HG03060 (cell line): Measurements from ENCODE around the gene MTHFR.

Experiments
- ATAC-seq: cut with Tn5 transposase; IDR thresholded peaks from one replicate; pipeline ENCODE4 v1.9.1; 2021; ENCODE audit warnings: low read depth, moderate number of reproducible peaks; ENCODE audit not compliant: unreplicated experiment

Gene MTHFR

DNA sequence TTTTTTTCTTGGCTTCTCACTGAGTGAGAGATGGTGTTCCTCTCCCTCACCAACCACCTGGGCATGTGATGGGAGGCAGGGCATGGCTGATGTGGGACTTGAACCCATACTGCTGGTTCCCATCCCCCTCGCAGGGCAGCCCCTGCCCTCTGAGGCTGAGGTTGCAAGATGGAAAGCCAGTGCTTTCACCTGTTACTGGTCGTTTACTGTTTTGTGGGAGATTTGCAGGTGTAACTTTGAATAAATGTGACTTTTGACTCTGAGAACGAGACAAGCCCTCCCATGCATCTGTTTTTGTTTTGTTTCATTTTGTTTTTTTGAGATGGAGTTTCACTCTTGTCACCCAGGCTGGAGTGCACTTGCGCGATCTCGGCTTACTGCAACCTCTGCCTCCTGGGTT lies 22.2 kb downstream of the MTHFR start:
- ATAC-seq: no peak

DNA sequence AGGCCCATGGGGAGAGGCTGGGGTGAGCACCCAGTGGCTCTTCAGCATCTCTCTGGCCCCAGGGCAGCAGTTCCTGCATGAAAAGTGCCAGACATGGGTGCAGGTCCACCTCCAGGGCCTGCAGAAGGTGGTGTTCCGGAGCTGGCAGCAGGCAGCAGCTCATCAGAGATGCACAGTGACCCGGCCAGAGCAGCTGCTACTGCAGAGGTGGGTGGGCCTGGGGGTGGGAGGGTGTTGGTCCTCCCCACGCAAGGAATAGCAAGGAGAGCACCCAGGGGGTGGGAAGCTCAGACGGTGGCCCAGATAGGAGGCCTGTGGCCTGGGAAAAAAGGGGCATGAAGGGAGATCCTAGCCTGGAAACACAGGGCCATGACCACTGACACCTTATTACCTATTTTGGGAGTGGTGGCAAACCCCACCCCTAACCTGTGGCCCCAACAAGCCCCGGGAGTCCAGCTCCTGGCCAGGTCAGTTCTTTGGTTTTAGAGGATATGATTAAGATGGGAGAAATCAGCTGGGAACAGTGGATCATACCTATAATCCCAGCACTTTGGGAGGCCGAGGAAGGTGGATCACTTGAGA lies 23.5 kb downstream of the MTHFR start:
- ATAC-seq: no peak

DNA sequence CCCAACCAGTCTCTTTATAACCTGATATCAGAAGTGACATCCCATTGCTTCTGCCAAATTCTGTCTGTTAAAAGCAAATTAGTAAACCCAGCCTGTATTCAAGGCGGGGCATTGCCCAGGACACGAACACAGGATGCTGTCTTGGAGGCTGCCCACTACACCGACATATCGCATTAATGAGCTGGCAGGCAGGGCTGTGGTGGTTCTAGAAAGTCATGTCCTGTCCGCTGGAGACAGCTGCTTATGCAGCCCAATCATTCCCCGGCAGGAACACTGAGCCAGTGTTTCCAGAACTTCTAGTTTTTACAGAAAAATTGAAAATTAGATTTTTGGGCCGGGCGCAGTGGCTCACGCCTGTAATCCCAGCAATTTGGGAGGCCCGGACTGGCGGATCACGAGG lies 24.5 kb downstream of the MTHFR start:
- ATAC-seq: no peak

DNA sequence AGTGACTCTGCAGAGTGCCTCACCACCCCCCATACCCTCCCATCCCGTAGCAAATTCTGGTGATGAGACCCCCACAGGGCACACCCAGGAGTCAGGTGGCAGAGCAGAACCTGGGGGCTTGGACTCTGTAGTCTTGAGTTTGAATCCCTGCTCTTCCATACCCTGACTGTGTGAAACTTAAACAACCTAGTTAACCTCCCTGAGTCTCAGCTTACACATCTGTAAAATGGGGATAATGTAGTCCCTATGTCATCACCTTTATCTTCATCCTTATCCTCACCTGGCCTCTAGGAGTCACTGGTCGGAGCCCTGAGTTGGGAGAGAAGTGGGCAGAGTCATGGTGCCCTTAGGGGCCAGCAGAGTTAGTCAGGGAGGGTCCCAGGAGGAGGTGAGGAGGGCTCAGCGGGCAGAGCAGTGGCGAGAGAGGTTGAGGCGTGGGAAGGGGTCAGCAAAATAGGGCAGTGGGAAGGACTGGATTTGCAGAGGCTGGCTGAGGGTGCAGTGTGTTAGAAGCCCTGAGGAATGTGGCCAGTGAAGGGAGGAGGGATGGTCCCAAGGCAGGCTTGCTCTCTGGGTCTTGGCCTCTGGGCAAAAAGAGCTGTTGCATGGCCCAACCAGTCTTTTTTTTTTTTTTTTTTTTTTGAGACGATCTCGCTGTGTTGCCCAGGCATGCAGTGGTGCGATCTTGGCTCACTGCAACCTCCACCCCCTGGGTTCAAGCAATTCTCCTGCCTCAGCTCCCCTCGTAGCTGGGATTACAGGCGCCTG lies 25.2 kb downstream of the MTHFR start:
- no peak for ATAC-seq

DNA sequence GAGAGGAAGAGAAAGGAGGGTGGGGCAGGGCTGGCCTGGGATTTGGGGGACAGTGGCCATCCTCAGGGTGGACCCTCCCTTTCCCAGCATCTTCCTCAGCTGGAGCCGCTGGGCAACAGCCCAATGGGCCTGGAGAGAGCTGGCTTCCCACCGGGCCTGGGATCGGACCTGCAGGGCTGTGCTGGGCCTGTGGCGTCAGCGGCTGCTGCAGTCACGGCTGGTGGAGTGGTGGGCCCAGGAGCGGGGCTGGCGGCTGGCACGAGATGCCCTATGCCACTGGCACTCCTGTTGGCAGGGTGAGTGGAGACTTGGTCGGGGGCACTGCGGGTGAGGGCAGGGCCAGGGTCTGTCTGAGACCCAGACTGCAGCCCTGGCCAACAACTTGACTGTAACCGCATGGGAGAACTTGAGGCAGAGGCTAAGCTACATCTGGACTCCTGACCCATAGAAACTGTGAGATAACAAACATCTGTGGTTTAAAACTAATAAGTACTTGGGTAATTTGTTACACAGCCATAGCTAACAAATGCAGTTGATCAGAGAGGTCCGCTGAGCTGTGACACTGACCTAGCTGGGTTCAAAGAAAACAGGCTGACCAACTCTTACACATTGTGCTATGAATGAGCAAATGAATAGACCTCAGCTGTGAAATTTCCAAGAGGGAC lies 25.9 kb downstream of the MTHFR start:
- no peak for ATAC-seq

DNA sequence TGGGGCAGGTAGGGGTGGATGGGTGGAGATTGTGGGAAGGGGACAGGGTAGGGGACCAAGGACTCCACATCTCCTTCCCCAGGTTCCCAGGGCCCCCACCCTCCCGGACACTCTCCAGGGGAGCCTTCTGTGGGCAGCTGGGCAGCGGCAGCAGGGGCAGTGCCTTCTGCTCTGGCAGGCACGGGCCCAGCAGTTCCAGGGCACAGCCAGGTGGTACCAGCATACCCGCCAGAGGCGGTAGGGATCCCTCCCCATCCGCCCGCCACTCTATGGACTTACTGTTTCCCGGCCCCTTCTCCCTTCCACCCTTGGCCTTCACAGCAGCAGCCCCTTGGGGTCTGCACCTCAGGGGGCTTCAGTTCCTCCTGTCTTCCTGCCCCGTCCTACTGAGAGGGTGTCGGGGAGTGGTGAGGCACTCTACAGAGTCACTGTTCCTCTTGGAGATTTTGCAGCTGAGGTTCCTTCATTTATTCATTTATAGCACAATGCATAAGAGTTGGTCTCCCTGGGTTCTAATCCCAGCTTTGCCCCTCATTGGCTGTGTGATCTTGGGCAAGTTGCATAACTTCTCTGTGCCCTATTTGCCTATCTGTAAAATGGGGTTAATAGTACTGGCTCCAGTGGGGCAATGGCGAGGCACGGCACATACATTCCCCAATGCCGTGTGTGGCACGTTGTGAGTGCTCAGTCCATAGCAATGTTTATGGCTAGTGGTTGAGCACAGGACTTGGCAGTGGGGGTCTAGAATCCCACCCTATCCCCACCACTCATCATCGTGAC lies 26.7 kb downstream of the MTHFR start:
- ATAC-seq: no peak

DNA sequence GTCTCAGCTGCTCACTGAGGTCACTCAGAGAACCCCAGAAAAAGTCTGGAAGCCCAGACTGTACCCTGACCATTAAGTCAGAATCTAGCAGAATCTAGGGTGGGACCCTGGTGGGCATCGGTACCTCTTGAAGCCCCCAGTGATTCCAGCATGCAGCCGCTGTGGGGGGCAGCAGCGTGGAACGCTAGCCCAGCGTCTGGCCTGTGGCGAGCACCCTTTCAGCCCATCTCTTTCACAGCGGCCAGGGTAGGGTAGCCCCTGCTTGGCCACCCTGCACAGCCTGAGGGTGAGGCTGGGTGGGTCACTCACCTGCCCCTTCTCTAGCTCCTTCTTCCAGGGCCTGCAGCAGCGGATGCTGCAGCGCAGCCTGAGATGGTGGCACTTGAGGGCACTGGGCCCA lies 27.4 kb downstream of the MTHFR start:
- ATAC-seq: no peak

DNA sequence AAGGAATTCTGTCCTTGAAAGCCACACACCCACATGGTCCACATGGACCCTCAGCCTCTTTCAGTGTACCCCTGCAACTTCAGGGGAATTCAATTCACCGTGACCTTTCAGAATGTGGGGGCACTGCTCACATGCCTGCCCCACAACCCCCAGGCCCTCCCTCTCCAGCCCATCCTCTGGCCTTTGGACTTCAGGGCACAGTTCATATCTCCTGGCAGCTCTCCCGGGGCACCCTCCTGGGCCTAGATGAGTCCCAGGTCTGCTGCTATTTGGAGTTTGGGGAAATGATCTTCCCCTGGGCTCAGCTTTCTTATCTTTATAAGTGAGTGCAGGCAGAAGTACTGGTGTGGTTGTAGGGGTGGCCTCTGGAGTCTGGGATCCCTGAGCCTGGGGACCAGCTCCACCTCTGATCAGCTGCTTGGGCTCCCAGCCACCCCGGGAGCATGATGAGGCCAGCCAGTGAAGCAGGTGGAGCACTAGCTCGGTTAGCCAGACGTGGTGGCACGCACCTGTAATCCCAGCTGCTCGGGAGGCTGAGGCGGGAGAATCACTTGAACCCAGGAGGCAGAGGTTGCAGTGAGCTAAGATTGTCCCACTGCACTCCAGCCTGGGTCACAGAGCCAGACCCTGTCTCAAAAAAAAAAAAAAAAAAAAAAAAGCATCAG lies 28.0 kb downstream of the MTHFR start:
- ATAC-seq: no peak

DNA sequence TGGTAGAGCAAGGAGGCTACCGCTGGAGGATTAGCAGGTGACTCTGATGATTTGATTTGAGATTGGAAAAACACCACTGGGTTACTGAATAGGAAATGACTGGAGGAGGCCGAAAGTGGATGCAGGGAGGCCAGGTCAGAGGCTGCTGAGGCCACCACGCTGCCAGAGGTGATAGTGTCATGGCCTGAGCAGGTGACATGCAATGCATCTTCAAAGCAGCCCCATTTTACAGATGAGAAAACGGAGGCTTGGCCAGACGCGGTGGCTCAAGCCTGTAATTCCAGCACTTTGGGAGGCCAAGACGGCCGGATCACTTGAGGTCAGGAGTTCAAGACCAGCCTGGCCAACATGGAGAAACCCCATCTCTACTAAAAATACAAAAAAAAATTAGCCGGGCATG lies 31.0 kb downstream of the MTHFR start:
- ATAC-seq: no peak

DNA sequence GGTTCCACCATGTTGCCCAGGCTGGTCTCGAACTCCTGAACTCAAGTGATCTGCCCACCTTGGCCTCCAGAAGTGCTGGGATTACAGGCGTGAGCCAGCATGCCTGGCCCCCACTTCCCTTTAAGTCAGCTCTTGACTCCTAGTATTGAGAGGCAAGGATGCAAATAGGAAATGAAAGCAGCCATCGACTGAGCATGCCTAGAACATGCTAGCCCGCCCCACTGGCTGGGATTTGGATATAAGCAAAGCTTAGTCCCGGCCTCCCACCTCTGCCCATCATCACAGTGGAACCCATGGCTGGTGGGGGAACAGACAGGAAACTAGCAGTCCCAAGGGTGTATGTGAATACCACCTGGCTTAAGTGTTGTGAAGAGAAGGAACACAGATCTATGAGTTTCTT lies 33.3 kb downstream of the MTHFR start:
- ATAC-seq: no peak

DNA sequence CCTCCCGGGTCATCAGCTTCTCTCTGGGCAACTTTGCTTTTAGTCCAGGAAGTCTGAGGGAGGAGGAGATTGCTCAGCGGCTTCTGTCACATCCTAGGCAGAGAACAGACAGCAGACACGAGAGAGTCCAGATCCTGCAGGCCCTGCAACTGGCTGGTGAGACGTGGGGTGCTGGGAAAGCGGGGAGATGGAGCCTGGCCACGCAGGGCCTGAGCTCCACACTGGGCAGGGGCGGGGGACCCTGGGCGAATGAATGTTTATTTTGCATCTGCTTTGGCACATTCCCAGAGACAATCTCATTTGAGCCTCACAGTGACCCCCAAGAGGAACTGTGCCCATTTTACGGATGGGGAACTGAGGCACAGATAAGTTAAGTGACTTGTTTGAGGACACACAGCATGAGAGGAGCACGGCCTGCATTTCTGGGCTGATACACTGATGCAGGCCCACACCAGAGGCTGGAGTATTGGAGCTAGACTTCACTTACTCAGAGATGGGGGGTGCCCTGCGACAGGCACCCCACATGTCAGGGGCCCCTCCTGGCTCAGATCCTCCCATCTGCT lies 34.2 kb downstream of the MTHFR start:
- no peak for ATAC-seq

DNA sequence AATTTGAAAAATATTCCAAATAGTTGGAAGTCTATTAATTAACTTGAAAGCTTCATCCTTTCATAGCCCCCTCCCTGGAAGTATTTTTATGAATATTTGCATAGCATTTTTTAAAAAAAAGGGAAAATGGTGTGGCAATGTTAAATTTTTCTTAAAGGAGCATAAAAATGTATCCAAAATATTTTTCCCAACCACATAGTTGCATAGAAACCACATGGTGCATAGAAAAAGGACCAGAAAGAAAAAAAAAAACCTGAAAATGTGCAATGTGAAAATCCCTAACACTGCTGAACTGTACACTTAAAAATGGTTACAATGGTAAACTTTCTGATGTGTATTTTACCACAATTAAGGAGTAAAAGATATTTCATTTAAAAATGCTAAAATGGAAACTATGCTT lies 35.8 kb downstream of the MTHFR start:
- ATAC-seq: no peak

DNA sequence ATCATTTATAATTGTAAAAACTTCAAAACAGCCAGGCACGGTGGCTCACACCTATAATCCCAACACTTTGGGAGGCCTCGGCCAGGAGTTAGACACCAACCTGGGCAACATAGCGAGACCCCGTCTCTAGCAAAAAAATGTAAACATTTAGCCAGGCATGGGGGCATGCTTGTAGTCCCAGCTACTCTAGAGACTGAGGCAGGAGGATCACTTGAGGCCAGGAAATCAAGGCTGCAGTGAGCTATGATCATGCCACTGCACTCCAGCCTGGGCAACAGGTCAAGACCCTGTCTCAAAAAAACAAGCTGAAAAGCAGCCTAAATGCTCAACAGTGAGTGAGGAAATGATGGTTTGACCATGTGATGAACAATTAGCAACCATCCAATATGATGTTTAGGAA lies 36.5 kb downstream of the MTHFR start:
- no peak for ATAC-seq

DNA sequence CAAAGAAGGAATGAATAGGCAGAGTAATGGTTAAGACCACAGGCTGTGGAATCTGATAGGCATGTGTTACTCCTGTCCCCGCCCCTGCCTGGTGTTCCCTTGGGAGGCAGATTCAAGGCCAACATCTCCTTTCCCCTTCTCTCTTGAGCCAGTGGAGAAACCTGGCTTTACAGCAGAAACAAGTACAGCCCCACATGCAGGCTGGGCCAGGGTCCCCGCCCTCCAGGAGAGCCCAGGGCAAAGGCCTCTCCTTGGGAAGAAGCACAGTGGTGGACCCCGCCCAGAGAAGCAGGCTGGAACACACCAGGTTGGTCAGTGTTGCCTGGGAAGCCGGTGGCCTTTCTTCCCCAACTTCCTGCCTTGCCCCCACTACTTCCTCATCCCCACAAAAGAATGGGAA lies 36.9 kb downstream of the MTHFR start:
- no peak for ATAC-seq

DNA sequence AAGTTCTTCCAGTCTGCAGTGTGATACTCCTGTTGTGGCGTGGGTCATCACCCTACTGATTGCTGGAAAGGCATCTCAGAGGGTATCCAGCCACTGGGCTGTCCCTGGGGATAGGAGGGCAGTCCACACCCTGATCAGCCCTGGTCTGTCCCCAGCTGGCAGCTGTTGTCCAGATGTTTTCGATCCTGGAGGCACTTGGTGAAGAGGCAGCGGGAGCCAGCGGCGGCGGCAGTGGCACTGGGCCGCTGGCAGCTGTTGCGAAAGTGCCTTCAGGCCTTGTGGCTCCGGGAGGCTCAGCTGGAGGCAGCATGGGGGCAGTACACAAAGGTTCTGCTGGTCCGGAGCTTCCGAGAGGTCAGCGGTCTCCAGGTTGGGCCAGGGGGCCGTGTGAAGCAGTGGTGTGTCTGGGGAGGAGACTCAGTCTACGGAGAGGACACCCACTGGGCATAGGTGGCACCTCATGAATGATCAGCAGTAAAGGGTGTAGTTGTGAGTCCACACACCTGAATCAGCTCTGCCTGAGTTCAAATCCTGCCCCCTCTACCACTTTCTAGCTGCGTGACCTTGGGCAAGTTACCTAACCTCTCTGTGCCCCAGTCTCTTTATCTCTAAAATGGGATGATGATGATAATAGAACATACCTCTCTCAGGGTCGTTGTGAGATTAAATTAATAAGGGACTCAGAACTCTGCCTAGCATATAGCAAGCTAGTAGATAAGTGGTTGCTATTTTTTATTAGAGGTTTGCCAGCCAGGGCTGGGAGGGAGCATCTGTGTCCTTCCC lies 37.7 kb downstream of the MTHFR start:
- no peak for ATAC-seq

DNA sequence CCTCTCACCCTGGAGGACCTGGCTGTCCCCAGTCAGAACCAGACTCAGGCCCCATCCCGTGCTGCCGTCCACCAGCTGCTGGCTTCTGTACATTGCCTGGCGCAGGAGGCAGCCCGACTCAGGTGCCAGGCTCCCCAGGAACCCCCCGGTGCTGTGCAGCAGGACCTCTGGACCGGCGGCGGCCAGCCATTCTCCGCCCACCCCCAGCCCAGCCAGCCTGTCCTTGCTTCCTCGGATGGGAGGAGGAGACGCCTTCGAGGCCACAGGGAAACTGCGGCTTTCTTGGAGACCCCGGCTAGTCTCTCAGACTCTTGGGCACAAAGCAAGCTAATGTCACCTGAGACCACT lies 39.4 kb downstream of the MTHFR start:
- ATAC-seq: no peak

DNA sequence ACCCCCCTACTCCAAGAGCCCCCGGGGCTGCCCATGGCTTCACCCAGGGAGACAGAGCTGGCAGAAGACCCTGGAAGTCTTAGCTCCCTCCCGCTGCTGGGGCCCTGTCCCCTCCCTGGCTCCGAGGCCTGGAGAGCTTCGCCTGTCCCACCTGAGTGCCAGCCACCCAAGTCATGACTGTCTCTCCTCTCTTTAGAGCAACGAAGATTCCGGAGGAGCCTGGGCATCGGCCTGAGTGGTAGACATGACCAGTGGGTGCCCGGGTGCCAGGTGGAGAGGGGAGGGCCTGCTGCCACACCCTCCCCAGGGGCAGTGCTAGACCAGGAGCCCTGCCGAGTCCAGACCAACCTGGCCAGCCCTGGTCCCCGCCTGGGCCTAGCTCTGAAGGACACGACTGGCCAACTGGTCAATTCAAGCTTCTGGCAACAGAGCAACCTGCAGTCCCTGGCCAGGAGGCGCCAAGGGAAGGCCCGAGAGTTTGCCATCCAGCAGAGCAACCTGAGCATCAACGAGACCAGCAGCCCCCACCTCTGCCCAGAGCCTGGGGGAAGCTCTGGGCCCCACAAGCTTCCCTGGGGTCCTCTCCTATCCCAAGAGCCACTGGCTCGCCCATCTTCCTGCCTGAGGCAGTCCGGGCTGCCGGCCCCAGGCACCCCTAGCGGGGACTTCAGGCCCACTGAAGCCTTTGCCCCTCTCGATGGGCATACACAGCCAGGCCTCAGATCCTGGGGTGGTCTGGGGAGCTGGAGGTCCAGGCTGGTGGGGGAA lies 39.9 kb downstream of the MTHFR start:
- ATAC-seq: no peak

DNA sequence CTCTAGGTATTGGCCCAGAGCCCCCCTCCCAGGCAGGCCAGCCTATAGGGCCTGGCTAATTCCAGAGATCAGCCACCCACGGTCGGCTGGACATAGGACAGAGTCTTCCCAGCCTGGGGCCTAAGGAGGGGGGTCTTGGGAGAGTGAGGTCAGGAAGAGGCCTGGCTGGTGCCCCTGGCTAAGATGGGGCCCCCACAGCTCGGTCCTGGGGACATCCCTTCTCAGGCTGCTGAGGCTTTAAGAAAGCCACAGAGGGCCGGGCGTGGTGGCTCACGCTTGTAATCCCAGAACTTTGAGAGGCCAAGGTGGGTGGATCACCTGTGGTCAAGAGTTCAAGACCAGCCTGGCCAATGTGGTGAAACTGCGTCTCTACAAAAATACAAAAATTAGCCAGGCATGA lies 41.2 kb downstream of the MTHFR start:
- ATAC-seq: no peak

DNA sequence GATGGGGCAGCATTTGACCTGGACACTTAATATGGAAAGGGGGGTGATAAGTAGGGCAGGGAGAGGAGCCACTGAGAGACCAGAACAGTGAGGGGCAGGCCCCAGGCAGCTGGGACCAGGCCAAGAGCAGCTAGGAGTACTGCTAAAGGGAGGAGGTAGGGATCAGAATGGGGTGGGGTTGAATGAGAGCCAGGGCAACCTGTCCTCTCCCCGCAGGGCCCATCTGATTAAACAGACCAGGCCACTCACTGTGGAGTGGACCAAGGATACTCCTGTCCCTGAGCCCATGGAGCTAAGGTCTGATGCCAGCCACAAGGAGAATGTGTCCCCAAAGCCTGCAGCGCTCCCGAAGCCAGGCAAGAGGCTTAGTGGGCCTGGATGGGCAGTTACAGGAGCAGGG lies 41.6 kb downstream of the MTHFR start:
- no peak for ATAC-seq
